AG04450 (cell line): ENCODE data around the gene EPS8L1. TPM values are rescaled to one million over a fixed set of nuclear protein-coding genes. Genes with fewer than 3 reads are reported as not detected.

Experiments
- CTCF ChIA-PET: fragments of 300-600, 350-600 bp; formaldehyde crosslinking; extraction: SDS; loops from one replicate; lab custom pipeline; 2022; ENCODE audit warnings: antibody characterized with exemption, inconsistent platforms; lab: Charles Lee
- POLR2A ChIA-PET: fragments of 350-600 bp; formaldehyde crosslinking; extraction: SDS; loops from one replicate; lab custom pipeline; 2021; ENCODE audit warnings: antibody characterized with exemption, inconsistent platforms; lab: Yijun Ruan, JAX
- DNase-seq: peaks from one replicate; pipeline ENCODE4 v3.0.0-alpha.2; 2011; ENCODE audit warnings: low read depth, low spot score
- H3K27ac ChIP-seq: one replicate; pipeline ENCODE4 v1.5.1; 2012; ENCODE audit warnings: low read depth, low read length, control low read depth
- H3K27me3 ChIP-seq: one replicate; pipeline ENCODE4 v1.6.0; 2012; ENCODE audit warnings: low read length; ENCODE audit not compliant: control insufficient read depth, insufficient read depth
- H3K4me3 ChIP-seq: 2 replicates; pipeline ENCODE4 v1.5.1; 2011; ENCODE audit warnings: mild to moderate bottlenecking, low read depth, low read length, control low read depth
- H3K9me3 ChIP-seq: 2 replicates; pipeline ENCODE4 v1.5.1; 2012; ENCODE audit warnings: low read length; ENCODE audit not compliant: control insufficient read depth, insufficient read depth
- CTCF ChIP-seq: IDR thresholded peaks from 2 replicates; pipeline ENCODE4 v1.5.1; 2011; ENCODE audit warnings: low read depth, low read length, control low read depth, inconsistent platforms
- polyA plus RNA-seq: library from polyadenylated mRNA; depleted of rRNA; stranded (reverse); fragments of >200 nt; gene quantifications from 2 replicates; pipeline ENCODE4 v1.2.3, GENCODE V29; 2011

The EPS8L1 gene
- polyA plus RNA-seq, 1 experiment = 1.5 TPM

DNA sequence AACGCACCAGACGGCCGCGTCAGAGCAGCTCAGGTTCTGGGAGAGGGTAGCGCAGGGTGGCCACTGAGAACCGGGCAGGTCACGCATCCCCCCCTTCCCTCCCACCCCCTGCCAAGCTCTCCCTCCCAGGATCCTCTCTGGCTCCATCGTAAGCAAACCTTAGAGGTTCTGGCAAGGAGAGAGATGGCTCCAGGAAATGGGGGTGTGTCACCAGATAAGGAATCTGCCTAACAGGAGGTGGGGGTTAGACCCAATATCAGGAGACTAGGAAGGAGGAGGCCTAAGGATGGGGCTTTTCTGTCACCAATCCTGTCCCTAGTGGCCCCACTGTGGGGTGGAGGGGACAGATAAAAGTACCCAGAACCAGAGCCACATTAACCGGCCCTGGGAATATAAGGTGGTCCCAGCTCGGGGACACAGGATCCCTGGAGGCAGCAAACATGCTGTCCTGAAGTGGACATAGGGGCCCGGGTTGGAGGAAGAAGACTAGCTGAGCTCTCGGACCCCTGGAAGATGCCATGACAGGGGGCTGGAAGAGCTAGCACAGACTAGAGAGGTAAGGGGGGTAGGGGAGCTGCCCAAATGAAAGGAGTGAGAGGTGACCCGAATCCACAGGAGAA is 39.9 kb downstream of the EPS8L1 start:
- no peak for TF ChIP-seq CTCF
- ChIA-PET POLR2A (no interaction called here), CTCF (interaction anchor here (0.6 to 1.5 kb wide), 2 partner anchors 27 to 517 kb away, joined by 4 read pairs; no protein-coding TSS in a partner anchor)
- H3K27ac ChIP-seq = peak overlapping the region; percentile 47
- peaks cover 3% of the 10 kb centered on the region; the same call in 1 of the 2 replicates for H3K9me3 ChIP-seq
- peak overlapping the region; percentile 98 for H3K4me3 ChIP-seq
- H3K27me3 ChIP-seq = no peaks in the 10 kb centered on the region
- DNase-seq = no peak

- ChIA-PET POLR2A (interaction anchor here (0.6 kb wide), 1 partner anchor 1016 kb away, joined by 4 read pairs; no protein-coding TSS in a partner anchor), CTCF (interaction anchor here (0.6 to 1.6 kb wide), 2 partner anchors 28 to 517 kb away, joined by 4 to 5 read pairs; no protein-coding TSS in a partner anchor)
- DNase-seq = no peak
- H3K27ac ChIP-seq = peak overlapping the region; percentile 57
- no peaks in the 10 kb centered on the region for H3K27me3 ChIP-seq
- peaks cover 3% of the 10 kb centered on the region; the same call in 1 of the 2 replicates for H3K9me3 ChIP-seq
- H3K4me3 ChIP-seq = peak overlapping the region; percentile 98
- no peak for TF ChIP-seq CTCF
These were observed 40.7 kb downstream of the EPS8L1 start for GRCh38 chr19:55116232-55116858.

- ChIA-PET CTCF (interaction anchor here (1.6 kb wide), 2 partner anchors 29 to 49 kb away, joined by 3 to 5 read pairs; partner anchors contain the start of gene DNAAF3), POLR2A (interaction anchor here (0.6 to 1.6 kb wide), 9 partner anchors 13 to 1015 kb away, joined by 3 to 7 read pairs (median 4); partner anchors contain the start of genes CDC42EP5, ISOC2, PPP6R1 and ZNF581)
- Histone ChIP-seq H3K4me3 (peak within 1 kb of the TSS; percentile 98), H3K27ac (peak within 1 kb of the TSS; percentile 70), H3K27me3 (no peaks in the 10 kb centered on the region), H3K9me3 (peaks cover 3% of the 10 kb centered on the region; the same call in 1 of the 2 replicates)
- TF ChIP-seq CTCF = no peak
- DNase-seq = no peak
These were observed 41.4 kb downstream of the EPS8L1 start, which contains the start of gene PPP1R12C for GRCh38 chr19:55116859-55117662. TSS of gene PPP1R12C (minus strand) at chr19:55117637. CDS start at chr19:55117543, 94 bp downstream.

DNA sequence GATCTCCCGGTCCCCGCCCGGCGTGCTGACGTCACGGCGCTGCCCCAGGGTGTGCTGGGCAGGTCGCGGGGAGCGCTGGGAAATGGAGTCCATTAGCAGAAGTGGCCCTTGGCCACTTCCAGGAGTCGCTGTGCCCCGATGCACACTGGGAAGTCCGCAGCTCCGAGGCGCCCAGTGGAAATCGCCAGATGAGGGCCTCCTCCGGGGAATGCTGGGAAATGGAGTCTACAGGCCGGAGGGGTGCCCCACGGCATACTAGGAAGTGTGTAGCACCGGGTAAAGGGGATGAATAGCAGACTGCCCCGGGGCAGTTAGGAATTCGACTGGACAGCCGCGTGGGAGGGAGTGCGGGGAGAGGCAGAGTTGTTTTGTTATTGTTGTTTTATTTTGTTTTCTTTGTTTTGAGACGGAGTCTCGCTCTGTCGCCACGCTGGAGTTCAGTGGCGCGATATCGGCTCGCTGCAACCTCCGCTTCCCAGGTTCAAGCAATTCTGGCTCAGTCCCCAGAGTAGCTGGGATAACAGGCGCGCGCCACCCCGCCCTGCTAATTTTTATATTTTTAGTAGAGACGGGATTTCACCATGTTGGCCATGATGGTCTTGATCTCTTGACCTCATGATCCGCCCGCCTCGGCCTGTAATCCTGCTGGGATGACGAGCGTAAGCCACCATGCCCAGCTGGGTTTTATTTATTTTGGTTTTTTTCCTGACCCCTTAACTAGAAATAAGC is 42.2 kb downstream of the EPS8L1 start:
- peak overlapping the region; percentile 98 for H3K4me3 ChIP-seq
- CTCF ChIA-PET = interaction anchor here (0.6 to 1.6 kb wide), 4 partner anchors 18 to 48 kb away, joined by 3 to 5 read pairs (median 4); partner anchors contain the start of gene DNAAF3
- POLR2A ChIA-PET = interaction anchor here (0.6 to 1.6 kb wide), 9 partner anchors 12 to 645 kb away, joined by 3 to 7 read pairs (median 4); partner anchors contain the start of genes CDC42EP5, ISOC2, PPP6R1 and ZNF581
- H3K27me3 ChIP-seq = peaks cover under 1% of the 10 kb centered on the region
- H3K27ac ChIP-seq = peak overlapping the region; percentile 70
- peaks cover 3% of the 10 kb centered on the region; the same call in 1 of the 2 replicates for H3K9me3 ChIP-seq
- no peak for TF ChIP-seq CTCF
- DNase-seq = peak; percentile 95
